Loucy (cell line): ENCODE results near the gene IL24.

Source experiments
- H2AFZ ChIP-seq: fragments of 200-600 bp; sonication (generic); 2 replicates; pipeline ENCODE4 v1.6.0; 2016; ENCODE audit warnings: antibody characterized with exemption, mild to moderate bottlenecking, low read length, moderate library complexity
- H3F3A ChIP-seq: fragments of 200-600 bp; 2 replicates; pipeline ENCODE4 v1.6.0; 2016; ENCODE audit warnings: antibody characterized with exemption, low read depth, mild to moderate bottlenecking
- H3K27me3 ChIP-seq: fragments of 200-600 bp; sonication (generic); 2 replicates; pipeline ENCODE4 v1.6.1; 2014; ENCODE audit warnings: low read length, mild to moderate bottlenecking; ENCODE audit not compliant: insufficient read depth, poor library complexity, severe bottlenecking
- H3K36me3 ChIP-seq: fragments of 200-600 bp; sonication (generic); 2 replicates; pipeline ENCODE4 v1.6.1; 2016; ENCODE audit warnings: low read length; ENCODE audit not compliant: insufficient read depth
- H3K4me1 ChIP-seq: fragments of 200-600 bp; sonication (generic); 2 replicates; pipeline ENCODE4 v1.5.1; 2014; ENCODE audit warnings: low read length, mild to moderate bottlenecking; ENCODE audit not compliant: insufficient read depth, poor library complexity, severe bottlenecking
- H3K4me2 ChIP-seq: fragments of 200-600 bp; sonication (generic); 2 replicates; pipeline ENCODE4 v1.6.0; 2014; ENCODE audit warnings: antibody characterized with exemption, low read length, low read depth, mild to moderate bottlenecking; ENCODE audit not compliant: poor library complexity, severe bottlenecking
- H3K4me3 ChIP-seq: fragments of 200-600 bp; sonication (generic); 2 replicates; pipeline ENCODE4 v1.5.1; 2014; ENCODE audit warnings: low read length, mild to moderate bottlenecking, mixed read lengths; ENCODE audit not compliant: poor library complexity, severe bottlenecking
- H3K79me2 ChIP-seq: fragments of 200-600 bp; sonication (generic); 2 replicates; pipeline ENCODE4 v1.6.1; 2014; ENCODE audit warnings: low read length; ENCODE audit not compliant: insufficient read depth
- H3K9ac ChIP-seq: fragments of 200-600 bp; sonication (generic); 2 replicates; pipeline ENCODE4 v1.6.0; 2014; ENCODE audit warnings: mild to moderate bottlenecking, low read depth, low read length, moderate library complexity; ENCODE audit not compliant: poor library complexity, severe bottlenecking
- H3K9me2 ChIP-seq: fragments of 200-600 bp; sonication (generic); replicated peaks from 2 replicates; pipeline ENCODE4 v1.6.1; 2016; ENCODE audit warnings: low read depth, low read length, mixed read lengths
- H3K9me3 ChIP-seq: fragments of 200-600 bp; sonication (generic); 2 replicates; pipeline ENCODE4 v1.6.1; 2014; ENCODE audit warnings: mild to moderate bottlenecking, antibody characterized with exemption, low read length, low read depth; ENCODE audit not compliant: insufficient read depth
- H4K20me1 ChIP-seq: fragments of 200-600 bp; sonication (generic); 2 replicates; pipeline ENCODE4 v1.6.0; 2014; ENCODE audit warnings: antibody characterized with exemption, low read length, mild to moderate bottlenecking; ENCODE audit not compliant: insufficient read depth, poor library complexity, severe bottlenecking
- EZH2phosphoT487 ChIP-seq: fragments of 200-600 bp; IDR thresholded peaks from 2 replicates; pipeline ENCODE4 v1.6.1; 2018; ENCODE audit warnings: antibody characterized with exemption, mild to moderate bottlenecking, moderate library complexity, borderline replicate concordance
- TF ChIP-seq, protein P1 (sequence below): fragments of 200-600 bp; sonication (generic); conservative IDR thresholded peaks from 2 replicates; pipeline ENCODE4 v1.5.1; 2014; ENCODE audit warnings: mild to moderate bottlenecking, antibody characterized with exemption, low read length

The IL24 gene

DNA sequence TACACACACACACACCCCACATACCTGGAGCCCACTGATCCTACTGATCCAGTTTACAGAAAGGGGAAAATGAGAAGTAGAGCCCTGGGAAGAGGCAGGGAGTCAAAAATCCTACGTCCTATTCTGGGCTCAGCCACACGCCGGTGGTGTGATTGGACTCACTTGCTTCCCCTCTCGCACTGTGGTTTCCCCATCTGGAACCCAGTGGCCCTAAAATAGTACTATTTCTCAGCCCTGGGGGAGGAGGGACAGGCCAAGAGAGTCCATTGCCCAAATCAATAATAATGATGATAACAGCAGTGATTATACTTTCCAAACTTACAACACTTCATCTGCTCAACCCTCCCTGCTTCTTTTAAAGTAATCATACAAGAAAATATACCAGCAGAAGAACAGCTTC is 52.0 kb downstream of the IL24 start:
- no peaks in the 10 kb centered on the region for H3K79me2 ChIP-seq
- no peak overlapping the region for H3K9ac ChIP-seq
- no peaks in the 10 kb centered on the region for H3K9me3 ChIP-seq
- TF ChIP-seq, protein P1, sequence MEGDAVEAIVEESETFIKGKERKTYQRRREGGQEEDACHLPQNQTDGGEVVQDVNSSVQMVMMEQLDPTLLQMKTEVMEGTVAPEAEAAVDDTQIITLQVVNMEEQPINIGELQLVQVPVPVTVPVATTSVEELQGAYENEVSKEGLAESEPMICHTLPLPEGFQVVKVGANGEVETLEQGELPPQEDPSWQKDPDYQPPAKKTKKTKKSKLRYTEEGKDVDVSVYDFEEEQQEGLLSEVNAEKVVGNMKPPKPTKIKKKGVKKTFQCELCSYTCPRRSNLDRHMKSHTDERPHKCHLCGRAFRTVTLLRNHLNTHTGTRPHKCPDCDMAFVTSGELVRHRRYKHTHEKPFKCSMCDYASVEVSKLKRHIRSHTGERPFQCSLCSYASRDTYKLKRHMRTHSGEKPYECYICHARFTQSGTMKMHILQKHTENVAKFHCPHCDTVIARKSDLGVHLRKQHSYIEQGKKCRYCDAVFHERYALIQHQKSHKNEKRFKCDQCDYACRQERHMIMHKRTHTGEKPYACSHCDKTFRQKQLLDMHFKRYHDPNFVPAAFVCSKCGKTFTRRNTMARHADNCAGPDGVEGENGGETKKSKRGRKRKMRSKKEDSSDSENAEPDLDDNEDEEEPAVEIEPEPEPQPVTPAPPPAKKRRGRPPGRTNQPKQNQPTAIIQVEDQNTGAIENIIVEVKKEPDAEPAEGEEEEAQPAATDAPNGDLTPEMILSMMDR, result no peak
- TF ChIP-seq EZH2phosphoT487, result no peak
- no peaks in the 10 kb centered on the region for H3K27me3 ChIP-seq
- no peaks in the 10 kb centered on the region for H3K9me2 ChIP-seq
- H3K36me3 ChIP-seq, result no peaks in the 10 kb centered on the region
- no peak overlapping the region for H3K4me2 ChIP-seq
- no peaks in the 10 kb centered on the region for H3K4me1 ChIP-seq
- H3K4me3 ChIP-seq, result no peak overlapping the region
- H4K20me1 ChIP-seq, result no peaks in the 10 kb centered on the region
- no peaks in the 10 kb centered on the region for H3F3A ChIP-seq
- no peak overlapping the region for H2AFZ ChIP-seq

DNA sequence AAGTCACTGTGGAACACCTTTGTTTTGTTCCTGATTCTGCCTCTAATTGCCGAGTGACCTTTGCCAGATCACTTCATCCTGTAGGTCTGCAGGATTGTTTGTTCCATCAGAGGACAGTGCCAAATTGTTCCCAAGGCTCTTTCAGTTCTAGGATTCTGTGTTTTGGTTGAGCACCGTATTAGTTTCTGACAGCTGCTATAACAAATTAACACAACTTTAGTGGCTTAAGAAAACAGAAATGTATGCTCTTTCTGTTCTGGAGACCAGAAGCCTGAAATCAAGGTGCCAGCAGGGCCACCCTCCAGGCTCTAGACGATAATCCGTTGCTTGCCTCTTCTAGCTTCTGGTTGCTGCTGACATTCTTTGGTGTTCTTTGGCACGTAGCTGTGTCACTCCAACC is 52.4 kb downstream of the IL24 start:
- Histone ChIP-seq H3K4me1 (no peaks in the 10 kb centered on the region), H4K20me1 (no peaks in the 10 kb centered on the region), H3K36me3 (no peaks in the 10 kb centered on the region), H3K27me3 (no peaks in the 10 kb centered on the region), H3K9ac (no peak overlapping the region), H3K79me2 (no peaks in the 10 kb centered on the region), H3K4me2 (no peak overlapping the region), H3K9me3 (no peaks in the 10 kb centered on the region), H3F3A (no peaks in the 10 kb centered on the region), H3K9me2 (no peaks in the 10 kb centered on the region), H2AFZ (no peak overlapping the region), H3K4me3 (no peak overlapping the region)
- TF ChIP-seq EZH2phosphoT487, result no peak
- TF ChIP-seq, protein P1, result no peak

DNA sequence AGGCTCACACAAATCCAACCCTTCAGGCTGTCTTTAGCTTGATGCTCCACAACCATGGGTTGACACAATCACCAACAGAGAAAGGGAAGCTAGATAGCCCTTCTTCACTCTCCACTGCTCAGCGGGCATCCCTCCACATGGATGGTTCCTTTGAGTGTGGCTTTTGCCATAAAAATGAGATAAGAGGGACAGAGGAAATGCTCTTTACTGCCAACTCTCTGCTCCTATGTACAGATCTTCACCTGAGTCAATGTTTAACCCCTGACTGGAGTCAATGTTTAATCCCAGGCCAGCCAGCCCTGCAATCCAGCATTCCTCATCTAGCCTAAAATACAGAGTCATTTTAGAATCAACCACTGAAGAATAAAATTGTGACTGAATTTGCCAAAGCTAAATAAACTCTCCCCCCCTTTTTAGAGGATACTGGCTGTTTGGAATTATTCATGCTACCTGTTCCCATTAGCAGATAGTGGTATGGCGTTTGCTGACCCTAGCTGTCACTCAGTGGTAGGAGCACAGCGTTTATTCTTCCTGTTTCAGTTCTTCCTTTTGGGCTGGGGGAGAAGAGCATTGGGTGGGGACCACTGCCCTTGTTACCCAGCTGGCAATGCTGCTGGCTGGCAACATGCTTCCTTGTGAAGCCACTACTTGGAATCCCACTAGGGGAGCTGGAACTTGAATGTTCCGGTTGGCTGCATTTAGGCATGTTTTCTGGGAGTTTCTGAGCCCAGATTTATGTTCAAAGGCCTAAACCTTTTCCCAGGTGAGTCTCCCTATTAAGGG is 54.3 kb downstream of the IL24 start:
- H3K4me2 ChIP-seq, result no peak overlapping the region
- no peak overlapping the region for H3K9ac ChIP-seq

More for the DNA sequence above, 54.3 kb downstream of the IL24 start:
- H3F3A ChIP-seq, result no peaks in the 10 kb centered on the region
- no peak for TF ChIP-seq EZH2phosphoT487
- TF ChIP-seq, protein P1, result no peak
- H3K27me3 ChIP-seq, result no peaks in the 10 kb centered on the region
- H3K9me3 ChIP-seq, result no peaks in the 10 kb centered on the region
- no peaks in the 10 kb centered on the region for H3K4me1 ChIP-seq
- no peaks in the 10 kb centered on the region for H3K9me2 ChIP-seq
- H3K36me3 ChIP-seq, result no peaks in the 10 kb centered on the region
- no peak overlapping the region for H2AFZ ChIP-seq
- H3K4me3 ChIP-seq, result no peak overlapping the region
- no peaks in the 10 kb centered on the region for H3K79me2 ChIP-seq
- H4K20me1 ChIP-seq, result no peaks in the 10 kb centered on the region
